Measurements from ENCODE around the gene GRK5. TPM values are rescaled to one million over a fixed set of nuclear protein-coding genes. Genes with fewer than 3 reads are reported as not detected.

The GRK5 gene
- total RNA-seq, 1 experiment from 2014 or later = 58.2 TPM

DNA sequence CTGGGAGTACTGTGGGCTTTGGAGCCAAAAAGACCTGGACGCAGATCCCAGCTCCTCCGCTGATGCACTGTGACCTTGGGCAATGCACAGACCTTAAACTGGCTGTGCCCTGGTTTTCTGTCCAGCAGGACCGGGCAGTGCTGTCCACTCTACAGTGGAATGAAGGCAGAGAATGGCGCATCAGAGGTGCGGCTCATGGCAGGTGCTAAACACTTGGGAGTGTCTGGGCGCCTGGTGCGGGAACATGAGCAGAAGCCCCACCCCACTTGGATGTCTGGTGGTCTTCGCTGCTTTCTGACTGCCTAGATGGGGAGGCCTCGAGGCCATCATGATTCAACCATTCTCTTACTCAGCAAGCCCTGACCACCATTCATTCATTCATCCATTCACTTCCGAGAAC lies 153.7 kb downstream of the GRK5 start:
- DNase-seq (ENCODE audit: low spot score) = no peak
- H3K4me1 ChIP-seq (ENCODE audit: insufficient read depth, low read length, poor library complexity, severe bottlenecking) = no peaks in the 10 kb centered on the region
- POLR2A ChIA-PET (ENCODE audit: low non-redundant PET) = no interaction called here
- CTCF ChIA-PET = no interaction called here
- no peak overlapping the region for H3K27ac ChIP-seq (ENCODE audit: low read depth, low read length, poor library complexity, severe bottlenecking)
- H3K9me3 ChIP-seq (ENCODE audit: low read depth, low read length, poor library complexity, severe bottlenecking) = peaks cover 2% of the 10 kb centered on the region
- H3K27me3 ChIP-seq (replicated peaks; ENCODE audit: insufficient read depth, low read depth, low read length, poor library complexity) = no peaks in the 10 kb centered on the region
- H3K36me3 ChIP-seq (ENCODE audit: insufficient read depth, low read length, poor library complexity, severe bottlenecking) = no peaks in the 10 kb centered on the region
- no TSS peak for BruUV-seq (replicated peaks)
- intact Hi-C loops (cut with micrococcal nuclease; ENCODE audit: unreplicated experiment) = no loop called here
- H3K4me3 ChIP-seq (ENCODE audit: low read depth, low read length, poor library complexity, severe bottlenecking) = no peak overlapping the region
- TF ChIP-seq, protein P1, sequence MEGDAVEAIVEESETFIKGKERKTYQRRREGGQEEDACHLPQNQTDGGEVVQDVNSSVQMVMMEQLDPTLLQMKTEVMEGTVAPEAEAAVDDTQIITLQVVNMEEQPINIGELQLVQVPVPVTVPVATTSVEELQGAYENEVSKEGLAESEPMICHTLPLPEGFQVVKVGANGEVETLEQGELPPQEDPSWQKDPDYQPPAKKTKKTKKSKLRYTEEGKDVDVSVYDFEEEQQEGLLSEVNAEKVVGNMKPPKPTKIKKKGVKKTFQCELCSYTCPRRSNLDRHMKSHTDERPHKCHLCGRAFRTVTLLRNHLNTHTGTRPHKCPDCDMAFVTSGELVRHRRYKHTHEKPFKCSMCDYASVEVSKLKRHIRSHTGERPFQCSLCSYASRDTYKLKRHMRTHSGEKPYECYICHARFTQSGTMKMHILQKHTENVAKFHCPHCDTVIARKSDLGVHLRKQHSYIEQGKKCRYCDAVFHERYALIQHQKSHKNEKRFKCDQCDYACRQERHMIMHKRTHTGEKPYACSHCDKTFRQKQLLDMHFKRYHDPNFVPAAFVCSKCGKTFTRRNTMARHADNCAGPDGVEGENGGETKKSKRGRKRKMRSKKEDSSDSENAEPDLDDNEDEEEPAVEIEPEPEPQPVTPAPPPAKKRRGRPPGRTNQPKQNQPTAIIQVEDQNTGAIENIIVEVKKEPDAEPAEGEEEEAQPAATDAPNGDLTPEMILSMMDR (conservative IDR thresholded peaks at IDR 0.05; ENCODE audit: low read depth, low read length) = no peak
- TF ChIP-seq EZH2 (IDR thresholded peaks at IDR 0.05; ENCODE audit: borderline replicate concordance, low read depth, low read length, poor library complexity, severe bottlenecking) = no peak

DNA sequence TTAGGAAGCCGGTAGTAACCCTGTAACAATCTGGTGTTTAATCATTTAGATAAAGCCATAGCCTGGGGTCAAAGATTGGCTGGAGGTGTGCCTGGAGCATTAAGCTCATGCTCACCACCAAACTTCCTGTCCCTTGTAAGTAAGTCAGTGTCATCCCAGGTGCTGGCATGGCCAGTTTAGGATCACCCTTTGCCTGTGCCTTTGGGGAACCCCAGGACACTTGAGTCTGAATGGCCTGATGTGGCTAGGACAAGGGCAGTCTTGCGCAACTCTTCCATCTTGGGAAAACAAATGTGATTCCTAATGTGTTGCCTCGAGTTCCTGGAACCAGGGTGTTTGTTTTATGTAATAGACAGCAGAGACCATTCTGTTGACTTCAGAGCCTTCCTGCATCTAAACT lies 154.8 kb downstream of the GRK5 start:
- H3K4me1 ChIP-seq (ENCODE audit: insufficient read depth, low read length, poor library complexity, severe bottlenecking) = no peaks in the 10 kb centered on the region
- no peaks in the 10 kb centered on the region for H3K36me3 ChIP-seq (ENCODE audit: insufficient read depth, low read length, poor library complexity, severe bottlenecking)
- no peak for DNase-seq (ENCODE audit: low spot score)
- no peaks in the 10 kb centered on the region for H3K9me3 ChIP-seq (ENCODE audit: low read depth, low read length, poor library complexity, severe bottlenecking)
- ChIA-PET POLR2A (ENCODE audit: low non-redundant PET) (no interaction called here), CTCF (no interaction called here)
- no peak overlapping the region for H3K4me3 ChIP-seq (ENCODE audit: low read depth, low read length, poor library complexity, severe bottlenecking)
- no peaks in the 10 kb centered on the region for H3K27me3 ChIP-seq (replicated peaks; ENCODE audit: insufficient read depth, low read depth, low read length, poor library complexity)
- no peak overlapping the region for H3K27ac ChIP-seq (ENCODE audit: low read depth, low read length, poor library complexity, severe bottlenecking)
- intact Hi-C loops (cut with micrococcal nuclease; ENCODE audit: unreplicated experiment) = no loop called here
- no TSS peak for BruUV-seq (replicated peaks)
- TF ChIP-seq, protein P1 (conservative IDR thresholded peaks at IDR 0.05; ENCODE audit: low read depth, low read length) = no peak
- TF ChIP-seq EZH2 (IDR thresholded peaks at IDR 0.05; ENCODE audit: borderline replicate concordance, low read depth, low read length, poor library complexity, severe bottlenecking) = no peak

DNA sequence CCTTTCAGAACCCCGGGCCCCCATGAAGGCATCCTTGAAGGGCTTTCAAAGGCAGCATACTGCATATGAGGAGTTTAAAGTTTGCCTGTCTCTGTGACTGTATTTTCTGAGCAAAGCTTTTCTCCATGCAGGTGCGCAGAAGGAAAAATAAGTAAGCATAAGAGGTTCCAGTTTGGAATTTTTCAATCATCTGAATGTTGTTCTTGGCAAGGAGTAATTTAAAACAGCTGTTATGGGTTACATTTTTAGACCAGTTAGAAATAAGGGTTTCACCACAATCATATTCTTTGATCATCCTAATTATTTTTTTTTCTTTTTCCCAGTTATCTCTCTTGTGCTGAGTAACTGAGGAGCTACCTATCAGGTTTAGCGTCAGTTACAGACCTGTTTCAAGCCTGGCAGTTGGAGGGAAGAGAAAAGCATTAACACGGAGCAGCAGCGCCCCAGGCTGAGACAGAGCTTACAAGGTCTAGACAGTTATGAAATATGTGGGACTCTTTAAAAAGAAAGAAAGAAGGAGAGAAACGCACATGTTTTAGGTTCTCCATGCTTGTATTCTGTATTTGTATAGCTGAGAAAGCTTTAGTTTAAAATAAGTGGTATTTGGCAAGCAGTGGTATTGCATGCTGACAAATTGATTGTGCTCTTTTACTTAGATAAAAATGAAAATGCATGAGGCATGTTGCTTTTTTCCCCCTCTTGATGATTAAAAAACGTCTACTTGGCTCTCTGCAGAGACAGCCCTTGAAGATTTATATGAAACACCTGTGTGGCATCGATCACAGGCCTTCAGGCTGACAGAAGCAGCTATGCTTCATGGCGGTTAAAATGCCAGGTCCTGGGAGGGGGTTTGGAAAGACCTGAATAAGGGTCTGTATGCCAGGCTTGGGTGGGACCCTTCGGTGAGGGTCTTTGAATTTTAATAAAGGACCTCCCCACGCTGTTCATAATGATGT lies 157.6 kb downstream of the GRK5 start:
- no peaks in the 10 kb centered on the region for H3K9me3 ChIP-seq (ENCODE audit: low read depth, low read length, poor library complexity, severe bottlenecking)
- CTCF ChIA-PET = no interaction called here
- DNase-seq (ENCODE audit: low spot score) = no peak
- no peaks in the 10 kb centered on the region for H3K4me1 ChIP-seq (ENCODE audit: insufficient read depth, low read length, poor library complexity, severe bottlenecking)
- no peak overlapping the region for H3K4me3 ChIP-seq (ENCODE audit: low read depth, low read length, poor library complexity, severe bottlenecking)
- intact Hi-C loops (cut with micrococcal nuclease; ENCODE audit: unreplicated experiment) = no loop called here
- no TSS peak for BruUV-seq (replicated peaks)
- H3K27ac ChIP-seq (ENCODE audit: low read depth, low read length, poor library complexity, severe bottlenecking) = no peak overlapping the region
- H3K27me3 ChIP-seq (replicated peaks; ENCODE audit: insufficient read depth, low read depth, low read length, poor library complexity) = no peaks in the 10 kb centered on the region
- POLR2A ChIA-PET (ENCODE audit: low non-redundant PET) = no interaction called here
- TF ChIP-seq, protein P1 (conservative IDR thresholded peaks at IDR 0.05; ENCODE audit: low read depth, low read length) = no peak
- no peak for TF ChIP-seq EZH2 (IDR thresholded peaks at IDR 0.05; ENCODE audit: borderline replicate concordance, low read depth, low read length, poor library complexity, severe bottlenecking)
- no peaks in the 10 kb centered on the region for H3K36me3 ChIP-seq (ENCODE audit: insufficient read depth, low read length, poor library complexity, severe bottlenecking)
